A673 (cell line): ENCODE measurements around the gene CTSH. TPM values are rescaled to one million over a fixed set of nuclear protein-coding genes. Genes with fewer than 3 reads are reported as not detected.
"Not testable (repeated sequence)": the region's sequence is repeated elsewhere in the genome, so short reads cannot be mapped to it uniquely, and the experiment has no call there.

ENCODE experiments used
- BruUV-seq: library from RNA; stranded (reverse); fragments of 400-500 nt; replicated peaks from 2 replicates; lab custom pipeline; 2021; lab: Mats Ljungman, UMichigan
- CTCF ChIA-PET: fragments of 300-600 bp; sonication (Branson Sonifier 250); formaldehyde crosslinking; loops from one replicate; lab custom pipeline; 2022; ENCODE audit warnings: antibody characterized with exemption; lab: Charles Lee
- POLR2A ChIA-PET: fragments of 300-600 bp; sonication (Branson Sonifier 250); formaldehyde crosslinking; loops from one replicate; lab custom pipeline; 2022; ENCODE audit warnings: antibody characterized with exemption; ENCODE audit not compliant: low non-redundant PET; lab: Charles Lee
- DNase-seq: peaks from one replicate; pipeline ENCODE4 v3.0.0-alpha.2; 2015; ENCODE audit warnings: low spot score
- H3K27ac ChIP-seq: fragments of 200-600 bp; sonication (generic); 2 replicates; pipeline ENCODE4 v1.5.1; 2016; ENCODE audit warnings: mixed run types, low read depth, mild to moderate bottlenecking, mixed read lengths, antibody characterized with exemption, low read length; ENCODE audit not compliant: poor library complexity, severe bottlenecking
- H3K27me3 ChIP-seq: fragments of 200-600 bp; sonication (generic); replicated peaks from 2 replicates; pipeline ENCODE4 v1.6.1; 2017; ENCODE audit warnings: mixed run types, low read depth, mild to moderate bottlenecking, mixed read lengths, antibody characterized with exemption, low read length; ENCODE audit not compliant: insufficient read depth, poor library complexity
- H3K36me3 ChIP-seq: fragments of 200-600 bp; sonication (generic); 2 replicates; pipeline ENCODE4 v1.6.1; 2016; ENCODE audit warnings: mixed run types, mild to moderate bottlenecking, mixed read lengths, antibody characterized with exemption, low read length; ENCODE audit not compliant: insufficient read depth, poor library complexity, severe bottlenecking
- H3K4me1 ChIP-seq: fragments of 200-600 bp; sonication (generic); 2 replicates; pipeline ENCODE4 v1.6.1; 2017; ENCODE audit warnings: mixed run types, mild to moderate bottlenecking, mixed read lengths, antibody characterized with exemption, low read length; ENCODE audit not compliant: insufficient read depth, poor library complexity, severe bottlenecking
- H3K4me3 ChIP-seq: fragments of 200-600 bp; sonication (generic); 2 replicates; pipeline ENCODE4 v1.5.1; 2016; ENCODE audit warnings: low read depth, mixed run types, mild to moderate bottlenecking, mixed read lengths, low read length; ENCODE audit not compliant: poor library complexity, severe bottlenecking
- H3K9me3 ChIP-seq: fragments of 200-600 bp; sonication (generic); 2 replicates; pipeline ENCODE4 v1.6.1; 2016; ENCODE audit warnings: mixed run types, low read depth, mild to moderate bottlenecking, mixed read lengths, antibody characterized with exemption, low read length; ENCODE audit not compliant: poor library complexity, severe bottlenecking
- CTCF ChIP-seq: fragments of 300-800, 200-600 bp; sonication (generic); conservative IDR thresholded peaks from 2 replicates; pipeline ENCODE4 v1.5.1; 2017; ENCODE audit warnings: low read depth, mild to moderate bottlenecking, antibody characterized with exemption, low read length, moderate library complexity, mixed read lengths
- EZH2 ChIP-seq: fragments of 200-600 bp; sonication (generic); IDR thresholded peaks from 2 replicates; pipeline ENCODE4 v1.6.1; 2017; ENCODE audit warnings: borderline replicate concordance, low read depth, mild to moderate bottlenecking, mixed read lengths, antibody characterized with exemption, low read length; ENCODE audit not compliant: poor library complexity, severe bottlenecking
- intact Hi-C: fragments of 100-400 bp; cut with micrococcal nuclease; formaldehyde crosslinking; loops from one replicate; pipeline ENCODE4 v1.10.0; 2022; ENCODE audit not compliant: unreplicated experiment
- total RNA-seq: library from RNA; stranded (reverse); gene quantifications from 2 replicates; pipeline ENCODE4 v1.2.3, GENCODE V29; 2021

CTSH gene
- total RNA-seq, 1 experiment from 2014 or later, result 2.2 TPM

- no peaks in the 10 kb centered on the region for H3K9me3 ChIP-seq
- ChIA-PET CTCF (no interaction called here), POLR2A (interaction anchor here (0.7 kb wide), 2 partner anchors 52 to 124 kb away, joined by 3 to 13 read pairs; no protein-coding TSS in a partner anchor)
- BruUV-seq, result no TSS peak
- H3K27ac ChIP-seq, result no peak overlapping the region
- no peaks in the 10 kb centered on the region for H3K27me3 ChIP-seq
- intact Hi-C loops, result no loop called here
- no peak overlapping the region for H3K4me3 ChIP-seq
- peaks cover 42% of the 10 kb centered on the region for H3K4me1 ChIP-seq
- peaks cover 47% of the 10 kb centered on the region for H3K36me3 ChIP-seq
- DNase-seq, result no peak
- TF ChIP-seq CTCF (no peak), EZH2 (no peak)
Measured at GRCh38 chr15:78880242-78880533, 64.7 kb downstream of the CTSH start.

- no peak for DNase-seq
- H3K4me1 ChIP-seq, result peaks cover 44% of the 10 kb centered on the region
- H3K27me3 ChIP-seq, result no peaks in the 10 kb centered on the region
- peak overlapping the region; percentile 28 for H3K27ac ChIP-seq
- H3K36me3 ChIP-seq, result peaks cover 42% of the 10 kb centered on the region
- ChIA-PET CTCF (no interaction called here), POLR2A (interaction anchor here (0.7 kb wide), 2 partner anchors 51 to 125 kb away, joined by 3 to 13 read pairs; no protein-coding TSS in a partner anchor)
- no peaks in the 10 kb centered on the region for H3K9me3 ChIP-seq
- TF ChIP-seq EZH2 (no peak), CTCF (no peak)
- no peak overlapping the region for H3K4me3 ChIP-seq
- intact Hi-C loops, result no loop called here
- no TSS peak for BruUV-seq
Measured at GRCh38 chr15:78879517-78880241, 65.2 kb downstream of the CTSH start.

- Histone ChIP-seq H3K4me3 (no peak overlapping the region), H3K27ac (no peak overlapping the region), H3K9me3 (no peaks in the 10 kb centered on the region), H3K36me3 (peaks cover 31% of the 10 kb centered on the region), H3K27me3 (no peaks in the 10 kb centered on the region), H3K4me1 (peaks cover 44% of the 10 kb centered on the region)
- ChIA-PET CTCF (no interaction called here), POLR2A (no interaction called here)
- DNase-seq, result no peak
- intact Hi-C loops, result no loop called here
- no peak for TF ChIP-seq CTCF
- no peak for TF ChIP-seq EZH2
- no TSS peak for BruUV-seq
Measured at GRCh38 chr15:78878356-78878755, 66.5 kb downstream of the CTSH start.

- H3K4me3 ChIP-seq, H3K9me3 ChIP-seq, intact Hi-C loops, H3K27ac ChIP-seq, DNase-seq, H3K27me3 ChIP-seq, BruUV-seq, CTCF ChIA-PET: not testable (repeated sequence)
- POLR2A ChIA-PET, result interaction anchor here (0.6 kb wide), 1 partner anchor 138 kb away, joined by 3 read pairs; no protein-coding TSS in a partner anchor
- Histone ChIP-seq H3K4me1 (peaks cover 46% of the 10 kb centered on the region), H3K36me3 (peaks cover 17% of the 10 kb centered on the region)
Measured at GRCh38 chr15:78876954-78877353, 67.9 kb downstream of the CTSH start.
